Sigmoid colon (tissue), 7 donors: ENCODE data around the gene FILIP1L. TPM values are rescaled to one million over a fixed set of nuclear protein-coding genes. Genes with fewer than 3 reads are reported as not detected.

Source experiments
- DNase-seq: peaks from one replicate; pipeline ENCODE4 v3.0.0-alpha.2; 2019
- H3K27ac ChIP-seq, 4 donors: fragments of 200-600 bp; sonication (generic); one replicate each; pipeline ENCODE4 v1.5.1; 2016 to 2019; ENCODE audit warnings: mild to moderate bottlenecking in 1 of 4
- H3K27me3 ChIP-seq, 3 donors: fragments of 200-600 bp; sonication (generic); one replicate each; pipeline ENCODE4 v1.5.1; 2019; ENCODE audit warnings: mild to moderate bottlenecking in 1 of 3
- H3K36me3 ChIP-seq, 4 donors: fragments of 200-600 bp; sonication (generic); one replicate each; pipeline ENCODE4 v1.5.1; 2016 to 2019
- H3K4me1 ChIP-seq, 4 donors: fragments of 200-600 bp; sonication (generic); one replicate each; pipeline ENCODE4 v1.5.1; 2017 to 2019
- H3K4me3 ChIP-seq, 4 donors: fragments of 200-600 bp; sonication (generic); one replicate each; pipeline ENCODE4 v1.5.1; 2017 to 2019; ENCODE audit warnings: mild to moderate bottlenecking in 2 of 4, moderate library complexity in 1 of 4
- H3K9me3 ChIP-seq, 4 donors: fragments of 200-600 bp in 3 of 4; sonication (generic) in 3 of 4; one replicate each; pipeline versions ENCODE4 v1.5.1 to v1.6.1; 2013 to 2019
- CTCF ChIP-seq, 4 experiments: fragments of 450-650 bp in 3 of 4; fragments of 200-600 bp in 1 of 4; IDR thresholded peaks; one replicate each; pipeline ENCODE4 v1.5.1; 2016 to 2019; ENCODE audit warnings: antibody characterized with exemption in 4 of 4, mild to moderate bottlenecking in 3 of 4, moderate library complexity in 2 of 4
- EP300 ChIP-seq, 4 donors: sonication (generic); formaldehyde crosslinking; IDR thresholded peaks; one replicate each; pipeline ENCODE4 v1.6.1; 2017; ENCODE audit warnings: antibody characterized with exemption in 4 of 4
- POLR2A ChIP-seq, 2 donors: fragments of 450-650 bp; IDR thresholded peaks; one replicate each; pipeline ENCODE4 v1.6.1; 2016; ENCODE audit warnings: antibody characterized with exemption in 2 of 2, mild to moderate bottlenecking in 2 of 2, moderate library complexity in 2 of 2
- POLR2AphosphoS5 ChIP-seq, 4 donors: sonication (generic); formaldehyde crosslinking; IDR thresholded peaks; one replicate each; pipeline ENCODE4 v1.6.1; 2017; ENCODE audit warnings: antibody characterized with exemption in 4 of 4
- WGBS, 2 donors: extraction: QIAGEN DNeasy Blood & Tissue Kit; methylation state at CpG; one replicate each; pipeline ENCODE4 v1.1.7; 2013; 5-methylcytosine and 5-hydroxymethylcytosine counted together
- intact Hi-C: fragments of 100-400 bp; cut with DNase I; formaldehyde crosslinking; loops from one replicate; pipeline ENCODE4 v1.15.1; 2023
- polyA plus RNA-seq, 3 donors: library from polyadenylated mRNA; stranded (reverse); fragments of 200-250 nt; gene quantifications; one replicate each; pipeline ENCODE4 v1.2.3, GENCODE V29; 2013
- small RNA-seq, 3 donors: library from RNA; depleted of rRNA; stranded (forward); fragments of <200 nt; gene quantifications; one replicate each; pipeline ENCODE3, GENCODE V24; 2016
- total RNA-seq, 4 donors: library from RNA; depleted of rRNA; stranded (reverse); fragments of >200 nt; gene quantifications; one replicate each; pipeline ENCODE4 v1.1.0, GENCODE V29; 2016
- donor health status: healthy with polysubstance abuse.
- donor health status: Bipolar disorder and iron deficiency.
- donor health status: healthy.

The FILIP1L gene
- total and polyA plus RNA-seq, 7 donors = 6.0 to 93.3 (median 42.5) TPM

GRCh38 chr3:99799422-99799821 is 314.9 kb downstream of the FILIP1L start:
- Histone ChIP-seq H3K9me3 (no peaks in the 10 kb centered on the region), H3K4me1 (no peaks in the 10 kb centered on the region), H3K27ac (no peak overlapping the region), H3K36me3 (no peaks in the 10 kb centered on the region), H3K27me3 (no peaks in the 10 kb centered on the region), H3K4me3 (no peak overlapping the region)
- TF ChIP-seq POLR2A (IDR thresholded peaks at IDR 0.05) = no peak
- no peak for TF ChIP-seq CTCF (IDR thresholded peaks at IDR 0.05)
- TF ChIP-seq POLR2AphosphoS5 (IDR thresholded peaks at IDR 0.05) = no peak
- no peak for TF ChIP-seq EP300 (IDR thresholded peaks at IDR 0.05)
- intact Hi-C loops = no loop called here
- 86 to 91% methylated on average over 4 of the region's 4 CpGs for WGBS, 2 donors
- no peak for DNase-seq

- WGBS, 2 donors = 91 to 92% methylated on average over 15 of the region's 15 CpGs
- H3K27ac ChIP-seq = no peak overlapping the region
- H3K4me1 ChIP-seq = no peaks in the 10 kb centered on the region
- no peaks in the 10 kb centered on the region for H3K27me3 ChIP-seq
- intact Hi-C loops = no loop called here
- DNase-seq = no peak
- H3K4me3 ChIP-seq = no peak overlapping the region
- H3K36me3 ChIP-seq = no peaks in the 10 kb centered on the region
- TF ChIP-seq POLR2A (IDR thresholded peaks at IDR 0.05) = no peak
- no peak for TF ChIP-seq POLR2AphosphoS5 (IDR thresholded peaks at IDR 0.05)
- no peak for TF ChIP-seq CTCF (IDR thresholded peaks at IDR 0.05)
- H3K9me3 ChIP-seq = no peaks in the 10 kb centered on the region
Observed at GRCh38 chr3:99795573-99795972, 318.7 kb downstream of the FILIP1L start.

DNA sequence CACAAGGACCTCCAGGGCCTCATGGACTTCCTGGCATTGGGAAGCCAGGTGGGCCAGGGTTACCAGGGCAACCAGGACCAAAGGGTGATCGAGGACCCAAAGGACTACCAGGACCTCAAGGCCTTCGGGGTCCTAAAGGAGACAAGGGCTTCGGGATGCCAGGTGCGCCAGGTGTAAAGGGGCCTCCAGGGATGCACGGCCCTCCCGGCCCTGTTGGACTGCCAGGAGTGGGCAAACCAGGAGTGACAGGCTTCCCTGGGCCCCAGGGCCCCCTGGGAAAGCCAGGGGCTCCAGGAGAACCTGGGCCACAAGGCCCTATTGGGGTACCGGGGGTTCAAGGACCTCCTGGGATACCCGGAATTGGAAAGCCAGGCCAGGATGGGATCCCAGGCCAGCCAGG is 319.8 kb downstream of the FILIP1L start:
- TF ChIP-seq CTCF (IDR thresholded peaks at IDR 0.05) (no peak), POLR2AphosphoS5 (IDR thresholded peaks at IDR 0.05) (no peak), POLR2A (IDR thresholded peaks at IDR 0.05) (no peak), EP300 (IDR thresholded peaks at IDR 0.05) (no peak)
- 93% methylated on average over 8 of the region's 8 CpGs for WGBS, 2 donors
- intact Hi-C loops = no loop called here
- Histone ChIP-seq H3K27ac (no peak overlapping the region), H3K27me3 (no peaks in the 10 kb centered on the region), H3K4me3 (no peak overlapping the region), H3K4me1 (peaks cover 0 to 1% (median 0%) of the 10 kb centered on the region in 4 donors), H3K36me3 (no peaks in the 10 kb centered on the region), H3K9me3 (no peaks in the 10 kb centered on the region)
- no peak for DNase-seq

GRCh38 chr3:99789011-99789721 is 325.1 kb downstream of the FILIP1L start:
- no peak for TF ChIP-seq EP300 (IDR thresholded peaks at IDR 0.05)
- no peak for TF ChIP-seq POLR2AphosphoS5 (IDR thresholded peaks at IDR 0.05)
- TF ChIP-seq POLR2A (IDR thresholded peaks at IDR 0.05) = no peak
- peak in 3 of 4 experiments; percentile 27 to 62 (median 58) for TF ChIP-seq CTCF (IDR thresholded peaks at IDR 0.05)
- Histone ChIP-seq H3K4me3 (no peak overlapping the region), H3K27ac (no peak overlapping the region), H3K27me3 (no peaks in the 10 kb centered on the region), H3K36me3 (no peaks in the 10 kb centered on the region), H3K4me1 (peaks cover 0 to 15% (median 6%) of the 10 kb centered on the region in 4 donors), H3K9me3 (no peaks in the 10 kb centered on the region)
- intact Hi-C loops = no loop called here
- WGBS, 2 donors = 25 to 29% methylated on average over 3 of the region's 3 CpGs
- no peak for DNase-seq

Small RNAs within 50 kb of the gene (small RNA-seq; reads per million reads assigned to genes)
- 0 reads per million in 3 donors for gene MIR3921

Other genes starting within 250 kb of the FILIP1L start
- gene TBC1D23, start 146.5 kb upstream of the FILIP1L start, total RNA-seq = 10 to 100 TPM; 31.3 to 34.9 (median 32.7) TPM
- 10 to 100 TPM; 16.0 to 28.9 (median 18.0) TPM for gene TBC1D23, start 146.5 kb upstream of the FILIP1L start, polyA plus RNA-seq
- 10 to 100 TPM; 17.5 to 28.2 (median 23.6) TPM for gene NIT2, start 220.3 kb upstream of the FILIP1L start, total RNA-seq
- 10 to 100 TPM; 12.0 to 22.0 (median 18.6) TPM for gene NIT2, start 220.3 kb upstream of the FILIP1L start, polyA plus RNA-seq